Gastrocnemius medialis (tissue), 4 donors: ENCODE data around the gene ACP5.

ENCODE experiments used
- CTCF ChIP-seq, 5 experiments: fragments of 450-650 bp in 3 of 5; fragments of 200-600 bp in 2 of 5; sonication (generic) in 2 of 5; IDR thresholded peaks in 4 of 5; conservative IDR thresholded peaks in 1 of 5; 1 replicate in 4 of 5; 2 replicates in 1 of 5; pipeline ENCODE4 v1.5.1; 2016 to 2019; ENCODE audit warnings: antibody characterized with exemption in 5 of 5, mild to moderate bottlenecking in 3 of 5, moderate library complexity in 3 of 5
- POLR2A ChIP-seq, 2 donors: fragments of 450-650 bp; IDR thresholded peaks; one replicate each; pipeline ENCODE4 v1.6.1; 2017; ENCODE audit warnings: antibody characterized with exemption in 2 of 2, mild to moderate bottlenecking in 2 of 2, moderate library complexity in 2 of 2

- TF ChIP-seq CTCF (IDR thresholded peaks at IDR 0.05 in 4 of 5, conservative IDR thresholded peaks at IDR 0.05 in 1 of 5) (peak in 2 of 5 experiments; percentile 7 to 24), POLR2A (IDR thresholded peaks at IDR 0.05) (no peak)
Observed at GRCh38 chr19:11587975-11588631, 10.7 kb upstream of the ACP5 start.
